CD4-positive, alpha-beta T cell treated with Interleukin-4 for 1 hour (primary cell): ENCODE results near the gene DOCK4.

Experiments
- DNase-seq, 2 donors: peaks; one replicate each; pipeline ENCODE4 v3.0.0-alpha.2; 2020 to 2022

DOCK4 gene

GRCh38 chr7:112156412-112156811 lies 49.8 kb downstream of the DOCK4 start:
- DNase-seq: no peak

- no peak for DNase-seq
Measured at GRCh38 chr7:112154690-112155089, 51.5 kb downstream of the DOCK4 start.

- DNase-seq: no peak
Measured at GRCh38 chr7:112152186-112152585, 54.0 kb downstream of the DOCK4 start.

- DNase-seq: no peak
Measured at GRCh38 chr7:112150823-112151641, 55.2 kb downstream of the DOCK4 start.

GRCh38 chr7:112149734-112150133 lies 56.5 kb downstream of the DOCK4 start:
- DNase-seq: no peak

- DNase-seq: no peak
Measured at GRCh38 chr7:112147793-112148361, 58.3 kb downstream of the DOCK4 start.

- DNase-seq: no peak
Measured at GRCh38 chr7:112145206-112145605, 61.0 kb downstream of the DOCK4 start.

- DNase-seq: no peak
Measured at GRCh38 chr7:112144284-112145059, 61.7 kb downstream of the DOCK4 start.

- no peak for DNase-seq
Measured at GRCh38 chr7:112143582-112143981, 62.6 kb downstream of the DOCK4 start.

GRCh38 chr7:112143136-112143535 lies 63.1 kb downstream of the DOCK4 start:
- DNase-seq: no peak

GRCh38 chr7:112140600-112140999 lies 65.6 kb downstream of the DOCK4 start:
- DNase-seq: no peak

- no peak for DNase-seq
Measured at GRCh38 chr7:112138938-112139337, 67.3 kb downstream of the DOCK4 start.

- no peak for DNase-seq
Measured at GRCh38 chr7:112138325-112138852, 67.8 kb downstream of the DOCK4 start.

- no peak for DNase-seq
Measured at GRCh38 chr7:112137141-112138101, 68.8 kb downstream of the DOCK4 start.

GRCh38 chr7:112136271-112137008 lies 69.8 kb downstream of the DOCK4 start:
- DNase-seq: no peak

- DNase-seq: no peak
Measured at GRCh38 chr7:112135815-112136214, 70.4 kb downstream of the DOCK4 start.

- DNase-seq: no peak
Measured at GRCh38 chr7:112134039-112134438, 72.2 kb downstream of the DOCK4 start.

GRCh38 chr7:112133328-112133727 lies 72.9 kb downstream of the DOCK4 start:
- DNase-seq: no peak

GRCh38 chr7:112132051-112132694 lies 74.0 kb downstream of the DOCK4 start:
- DNase-seq: no peak

GRCh38 chr7:112130729-112131410 lies 75.3 kb downstream of the DOCK4 start:
- no peak for DNase-seq
